AML-193 (cell line): ENCODE results near the gene ARL3.
"Not testable (repeated sequence)": the region's sequence is repeated elsewhere in the genome, so short reads cannot be mapped to it uniquely, and the experiment has no call there.

Source experiments
- DNase-seq, 2 experiments: peaks; one replicate each; lab custom pipeline; 2025; lab: John Stamatoyannopoulos, UW

ARL3 gene

GRCh38 chr10:102673236-102673818 lies 40.9 kb downstream of the ARL3 start:
- DNase-seq, result no peak

DNA sequence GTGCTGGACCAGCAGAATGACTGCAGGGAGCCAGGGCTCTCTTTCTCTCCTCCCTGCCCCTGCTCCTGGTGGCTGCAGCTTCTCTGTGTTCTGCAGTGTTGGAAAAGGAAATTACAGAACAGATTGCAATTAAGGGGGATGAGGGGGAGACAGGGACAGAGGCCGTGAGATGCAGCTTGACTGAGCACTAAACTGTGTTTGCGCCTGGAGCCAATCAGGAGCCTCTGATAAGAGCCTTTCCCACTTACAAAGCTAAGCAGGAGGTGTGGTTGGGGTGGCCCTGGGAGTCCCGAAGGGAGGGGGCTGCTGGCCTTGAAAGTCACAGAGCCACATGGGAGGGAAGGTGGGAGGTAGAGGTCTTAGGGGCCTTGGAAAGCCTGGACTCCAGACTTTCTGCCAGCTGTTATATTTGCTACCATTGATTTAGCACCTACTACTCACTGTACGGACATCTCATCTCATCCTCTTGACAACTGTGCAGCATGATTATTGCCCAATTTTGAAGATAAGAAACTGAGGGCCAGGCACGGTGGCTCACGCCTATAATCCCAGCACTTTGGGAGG lies 43.2 kb downstream of the ARL3 start:
- no peak for DNase-seq

- DNase-seq, result no peak
Measured at GRCh38 chr10:102670065-102670670, 44.0 kb downstream of the ARL3 start.

GRCh38 chr10:102669206-102670064 lies 44.8 kb downstream of the ARL3 start:
- DNase-seq, result peak in 1 of 2 experiments; percentile 2

DNA sequence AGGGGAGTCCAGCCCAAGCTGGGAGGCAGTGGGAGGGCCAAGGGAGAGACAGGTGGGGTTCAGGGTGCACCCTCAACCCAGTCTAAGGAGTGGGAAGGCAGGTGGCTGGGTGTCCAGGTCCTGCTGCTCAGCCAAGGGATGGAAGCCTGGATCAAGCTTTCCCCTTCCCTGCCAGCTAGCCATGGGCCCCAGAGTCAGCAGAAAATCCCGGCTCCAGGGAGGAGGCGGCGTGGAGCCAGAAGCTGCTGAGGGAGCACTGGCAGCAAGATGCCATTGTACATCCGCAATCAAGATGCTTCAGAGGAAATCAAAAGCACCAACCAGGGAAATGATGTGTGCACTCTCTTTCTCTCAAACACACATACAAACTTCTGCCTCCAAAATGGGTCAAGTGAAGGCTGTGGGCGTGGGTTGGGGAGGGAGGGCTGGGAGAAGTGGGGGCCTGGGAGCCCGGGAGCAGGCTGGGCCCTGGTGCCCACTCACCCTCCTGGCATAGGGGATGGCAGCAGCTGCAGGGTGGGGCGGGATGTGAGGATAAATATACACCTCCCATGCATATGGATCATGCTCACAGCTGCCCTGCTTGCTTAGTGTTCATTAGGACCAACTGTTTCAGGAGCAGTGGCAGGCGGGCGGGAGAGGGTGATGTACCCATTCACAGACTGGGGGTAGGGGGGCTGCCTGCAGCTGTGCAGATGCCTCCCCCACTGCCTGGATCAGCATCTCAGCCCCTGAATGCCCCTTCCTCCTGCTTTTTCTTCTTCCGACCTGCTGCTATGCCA lies 45.7 kb downstream of the ARL3 start:
- no peak for DNase-seq

- not testable (repeated sequence) for DNase-seq
Measured at GRCh38 chr10:102667411-102667810, 46.8 kb downstream of the ARL3 start.

- DNase-seq, result no peak
Measured at GRCh38 chr10:102665904-102666509, 48.2 kb downstream of the ARL3 start.

DNA sequence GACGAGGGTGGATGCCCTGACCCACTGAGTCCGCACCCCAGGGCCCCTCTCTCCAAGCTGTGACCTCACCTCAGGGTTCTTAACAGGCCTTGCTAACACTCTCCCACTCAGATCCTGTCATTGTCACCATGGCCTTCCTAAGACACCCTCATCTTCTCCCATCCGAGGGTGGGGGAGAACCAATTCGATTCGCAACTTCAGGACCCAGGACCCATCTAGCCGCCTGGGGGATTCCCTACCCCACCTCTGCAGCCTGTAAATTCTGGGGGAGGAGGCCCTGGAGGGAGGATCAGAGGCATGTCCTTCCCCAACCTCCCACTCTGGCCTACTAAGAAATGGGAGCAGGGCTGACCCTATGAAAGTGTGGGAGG lies 52.6 kb downstream of the ARL3 start:
- DNase-seq, result no peak

DNA sequence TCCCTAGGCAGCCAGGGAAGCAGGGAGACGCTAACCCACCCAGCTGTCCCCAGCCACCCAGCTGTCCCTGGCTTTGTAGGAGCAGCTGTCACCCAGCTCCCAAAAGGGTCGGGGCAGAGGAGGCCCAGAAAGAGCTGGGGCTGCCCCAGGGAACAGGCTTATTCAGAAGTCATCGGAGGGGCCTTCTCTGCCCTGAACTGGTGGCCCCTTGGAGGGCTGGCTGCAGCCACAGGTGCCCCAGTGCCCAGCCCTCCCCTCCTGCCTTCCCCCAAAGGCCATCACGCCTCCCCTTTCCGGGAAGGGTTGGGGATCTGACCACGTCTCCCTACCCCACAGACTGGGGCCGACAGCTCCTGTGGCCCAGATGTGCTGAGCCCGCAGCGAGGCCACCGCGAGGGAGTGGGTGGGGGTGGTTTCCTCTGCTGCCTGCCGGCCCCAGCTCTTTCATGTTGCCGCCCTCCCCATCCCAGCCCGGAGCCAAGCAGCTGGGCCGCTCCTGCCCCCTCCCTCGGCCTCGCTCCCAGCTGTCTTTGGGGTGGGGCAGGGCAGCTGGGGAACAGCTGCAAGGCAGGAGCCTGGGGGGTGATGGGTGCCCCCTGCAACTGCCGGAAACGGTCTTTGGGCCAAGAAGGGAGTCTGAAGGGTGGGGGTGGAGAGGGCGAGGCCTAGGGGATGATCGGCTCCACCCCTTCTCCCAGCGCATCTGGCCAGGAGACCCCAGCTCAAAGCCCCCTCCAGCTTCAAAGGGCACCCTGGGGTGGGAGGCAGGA lies 53.1 kb downstream of the ARL3 start:
- DNase-seq, result no peak

- no peak for DNase-seq
Measured at GRCh38 chr10:102658802-102659201, 55.4 kb downstream of the ARL3 start.

GRCh38 chr10:102657984-102658724 lies 56.0 kb downstream of the ARL3 start:
- DNase-seq, result no peak

GRCh38 chr10:102657451-102657850 lies 56.7 kb downstream of the ARL3 start:
- no peak for DNase-seq

DNA sequence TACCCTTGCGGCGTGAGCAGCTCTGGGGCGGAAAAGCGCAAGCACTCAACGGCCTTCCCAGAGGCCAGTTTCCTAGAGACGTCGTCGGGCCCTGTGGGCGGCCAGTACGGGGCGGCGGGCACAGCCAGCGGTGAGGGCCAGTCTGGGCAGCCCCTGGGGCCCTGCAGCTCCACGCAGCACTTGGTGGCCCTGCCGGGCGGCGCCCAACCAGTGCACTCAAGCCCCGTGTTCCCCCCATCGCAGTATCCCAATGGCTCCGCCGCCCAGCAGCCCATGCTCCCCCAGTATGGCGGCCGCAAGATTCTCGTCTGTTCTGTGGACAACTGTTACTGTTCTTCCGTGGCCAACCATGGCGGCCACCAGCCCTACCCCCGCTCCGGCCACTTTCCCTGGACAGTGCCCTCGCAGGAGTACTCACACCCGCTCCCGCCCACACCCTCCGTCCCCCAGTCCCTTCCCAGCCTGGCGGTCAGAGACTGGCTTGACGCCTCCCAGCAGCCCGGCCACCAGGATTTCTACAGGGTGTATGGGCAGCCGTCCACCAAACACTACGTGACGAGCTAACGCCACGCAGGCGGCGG lies 57.3 kb downstream of the ARL3 start:
- DNase-seq, result no peak

DNA sequence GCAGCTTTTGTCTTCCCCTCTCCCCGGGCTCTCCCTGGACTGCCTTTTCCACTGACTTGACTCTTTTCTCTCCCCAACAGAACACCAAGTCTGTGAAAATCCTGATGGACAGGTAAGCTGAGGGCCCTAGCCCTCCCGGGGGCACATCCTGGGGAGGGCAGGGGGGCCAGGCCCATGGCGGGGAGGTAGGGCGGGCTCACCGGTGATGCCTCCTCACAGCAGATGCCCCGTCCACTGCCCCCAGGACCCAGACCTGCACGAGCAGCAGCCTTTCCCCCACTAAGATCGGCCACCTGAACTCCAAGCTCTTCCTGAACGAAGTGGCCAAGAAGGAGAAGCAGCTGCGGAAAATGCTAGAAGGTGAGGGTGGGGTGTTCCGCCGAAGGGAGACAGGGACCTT lies 58.2 kb downstream of the ARL3 start:
- no peak for DNase-seq

DNA sequence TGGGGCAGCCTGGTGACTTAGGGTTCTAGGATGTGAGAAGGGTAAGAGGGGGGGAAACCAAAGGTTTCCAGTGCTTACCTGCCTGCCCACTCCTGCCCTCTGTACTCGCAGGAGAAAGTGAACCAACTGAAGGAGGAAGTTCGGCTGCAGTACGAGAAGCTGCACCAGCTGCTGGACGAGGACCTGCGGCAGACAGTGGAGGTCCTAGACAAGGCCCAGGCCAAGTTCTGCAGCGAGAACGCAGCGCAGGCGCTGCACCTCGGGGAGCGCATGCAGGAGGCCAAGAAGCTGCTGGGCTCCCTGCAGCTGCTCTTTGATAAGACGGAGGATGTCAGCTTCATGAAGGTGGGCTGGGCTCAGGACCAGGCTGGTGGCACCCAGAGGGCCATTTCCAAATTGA lies 59.2 kb downstream of the ARL3 start:
- DNase-seq, result no peak

DNA sequence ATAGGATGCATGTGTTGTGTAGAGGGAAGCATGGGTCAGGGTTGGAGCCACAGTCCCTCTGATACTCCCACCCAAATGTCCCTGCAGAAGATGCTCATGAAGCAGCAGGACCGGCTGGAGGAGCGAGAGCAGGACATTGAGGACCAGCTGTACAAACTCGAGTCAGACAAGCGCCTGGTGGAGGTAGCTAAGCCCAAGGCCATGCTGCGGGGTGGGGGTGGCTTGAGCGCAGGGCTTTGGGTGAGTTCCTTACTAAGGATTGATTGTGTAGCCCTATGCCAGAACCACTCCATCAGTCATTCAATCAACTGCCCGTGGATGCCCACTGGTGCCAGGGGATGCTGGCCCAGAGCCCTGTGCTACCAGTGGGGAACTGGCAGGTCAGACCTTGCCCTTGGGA lies 59.6 kb downstream of the ARL3 start:
- DNase-seq, result no peak

GRCh38 chr10:102653060-102653459 lies 61.1 kb downstream of the ARL3 start:
- no peak for DNase-seq

- no peak for DNase-seq
Measured at GRCh38 chr10:102652170-102652916, 61.9 kb downstream of the ARL3 start.
